Left cardiac atrium (tissue), 4 donors: ENCODE results near the gene SGPP1. TPM values are rescaled to one million over a fixed set of nuclear protein-coding genes. Genes with fewer than 3 reads are reported as not detected.
"Not testable (repeated sequence)": the region's sequence is repeated elsewhere in the genome, so short reads cannot be mapped to it uniquely, and the experiment has no call there.

Source experiments
- ATAC-seq, 2 donors: fragments of 200-7000 bp; cut with Tn5 transposase; one replicate each; pipeline ENCODE4 v1.9.1; 2020; ENCODE audit warnings: mild to moderate bottlenecking in 2 of 2, moderate library complexity in 2 of 2
- DNase-seq: peaks from one replicate; pipeline ENCODE4 v3.0.0-alpha.2; 2020
- intact Hi-C, 2 donors: fragments of 100-400 bp; cut with DNase I; formaldehyde crosslinking; loops; one replicate each; pipeline versions ENCODE4 v1.14.1 to v1.15.1; 2022 to 2023
- total RNA-seq, 2 donors: library from RNA; stranded (reverse); fragmentation: NEBNext Ultra II Directional; extraction: Animal tissue kit (Norgen Biotek cat#: 25700); gene quantifications; one replicate each; pipeline ENCODE4 v1.2.1, GENCODE V29; 2021
- donor health status: DM: no; HTN: yes; CAD: no.
- donor health status: DM: no; HTN: yes; CAD: no; lungs with severe emphysema.
- donor health status: DM: yes; HTN: yes; CAD: no.
- donor health status: Dilated cardiomyopathy.

The SGPP1 gene
- total RNA-seq, 2 donors from 2014 or later = 7.3 to 8.6 TPM

DNA sequence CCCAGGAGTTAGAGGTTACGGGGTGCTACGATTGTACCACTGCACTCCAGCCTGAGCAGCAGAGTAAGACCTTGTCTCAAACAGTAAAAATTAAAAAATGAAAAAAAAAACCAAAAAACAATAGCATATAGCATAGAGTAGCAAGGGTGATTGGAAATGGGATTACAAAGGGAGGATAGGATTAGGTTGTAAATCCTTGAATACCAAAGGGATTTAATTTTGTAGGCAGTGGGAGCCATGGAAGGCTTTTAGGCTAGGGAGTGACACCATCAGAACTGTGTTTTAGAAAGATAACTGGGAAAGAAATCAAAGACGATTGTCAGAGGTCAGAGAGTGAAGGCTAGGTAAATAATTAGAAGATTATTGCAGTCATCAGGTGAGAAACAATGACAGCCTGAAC is 2.8 kb upstream of the SGPP1 start:
- no peak for DNase-seq
- intact Hi-C loops = no loop called here

GRCh38 chr14:63727231-63727735 is 582 bp downstream of the SGPP1 start:
- intact Hi-C loops = loop anchor here in 1 of 2 donors (10.0 kb wide), 1 partner anchor 82 kb away; the partner anchor contains the start of gene WDR89

More for the DNA sequence above, 2.8 kb upstream of the SGPP1 start:
- no peak for ATAC-seq

GRCh38 chr14:63726499-63726898 is 1.4 kb downstream of the SGPP1 start:
- no peak for DNase-seq
- no peak for ATAC-seq
- intact Hi-C loops = loop anchor here in 1 of 2 donors (10.0 kb wide), 1 partner anchor 82 kb away; the partner anchor contains the start of gene WDR89

More at GRCh38 chr14:63727231-63727735, 582 bp downstream of the SGPP1 start:
- ATAC-seq (peak; percentile 83 to 90), DNase-seq (peak; percentile 55)

GRCh38 chr14:63725786-63726460 is 1.9 kb downstream of the SGPP1 start:
- ATAC-seq = no peak
- no peak for DNase-seq
- intact Hi-C loops = loop anchor here in 1 of 2 donors (10.0 kb wide), 1 partner anchor 81 kb away; the partner anchor contains the start of gene WDR89

DNA sequence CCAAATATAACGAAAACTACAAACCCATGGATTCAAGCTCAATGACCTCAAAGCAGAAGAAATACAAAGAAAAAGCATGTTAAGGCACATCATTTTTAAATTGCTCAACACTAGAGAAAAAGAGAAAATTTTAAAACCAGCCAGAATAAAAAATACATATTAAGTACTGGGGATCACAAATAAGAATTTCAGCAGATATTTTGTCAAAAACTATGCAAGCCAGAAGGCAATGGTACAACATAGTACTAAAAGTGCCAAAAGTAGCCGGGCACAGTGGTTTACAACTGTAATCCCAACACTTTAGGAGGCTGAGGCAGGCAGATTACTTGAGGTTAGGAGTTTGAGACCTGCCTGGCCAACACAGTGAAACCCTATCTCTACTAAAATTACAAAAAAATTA is 10.2 kb downstream of the SGPP1 start:
- ATAC-seq (no peak), DNase-seq (no peak)
- intact Hi-C loops = no loop called here

DNA sequence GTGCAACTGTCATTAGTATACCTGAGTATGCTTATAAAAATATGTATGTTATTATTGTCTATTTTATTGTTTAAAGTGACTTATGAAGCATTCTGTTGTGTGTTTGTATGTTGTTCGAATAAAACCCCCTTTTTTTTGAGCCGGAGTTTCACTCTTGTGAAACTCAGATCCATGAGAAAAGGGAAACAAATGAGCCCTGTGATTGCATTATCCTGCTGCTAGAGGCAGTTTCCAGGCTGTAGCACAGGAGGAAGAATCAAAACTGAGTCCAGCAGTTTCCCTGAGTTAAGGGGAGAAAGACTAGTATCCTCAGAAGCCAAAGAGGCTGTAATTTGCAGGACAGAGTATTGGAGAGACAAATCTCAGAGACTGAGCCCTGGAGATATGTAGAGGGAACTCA is 12.5 kb downstream of the SGPP1 start:
- intact Hi-C loops = no loop called here
- no peak for ATAC-seq

GRCh38 chr14:63713764-63714163 is 14.1 kb downstream of the SGPP1 start:
- DNase-seq (no peak), ATAC-seq (peak in 1 of 2 donors; percentile 82)
- intact Hi-C loops = no loop called here

More for the DNA sequence above, 12.5 kb downstream of the SGPP1 start:
- no peak for DNase-seq

- DNase-seq (no peak), ATAC-seq (no peak)
- intact Hi-C loops = no loop called here
These were observed 14.8 kb downstream of the SGPP1 start for GRCh38 chr14:63713058-63713457.

DNA sequence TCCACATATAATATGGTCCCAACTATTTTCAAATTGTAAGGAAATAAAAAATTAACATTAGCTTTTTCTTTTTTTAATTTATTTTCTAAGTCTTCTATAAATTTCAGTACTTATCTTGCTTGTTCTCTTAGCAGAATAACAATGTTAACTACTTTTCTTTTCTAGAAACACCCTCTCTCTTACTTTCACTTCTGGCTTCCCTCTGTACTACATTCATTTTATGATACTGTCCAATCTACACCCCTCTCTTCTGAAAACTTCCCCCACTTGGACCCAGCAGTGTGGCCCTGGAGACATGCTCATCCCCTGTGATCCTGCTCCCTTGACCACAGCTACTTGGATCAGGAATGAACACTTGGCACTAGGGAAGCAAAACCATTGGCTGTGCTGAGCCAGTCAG is 15.7 kb downstream of the SGPP1 start:
- DNase-seq (no peak), ATAC-seq (no peak)
- intact Hi-C loops = no loop called here

DNA sequence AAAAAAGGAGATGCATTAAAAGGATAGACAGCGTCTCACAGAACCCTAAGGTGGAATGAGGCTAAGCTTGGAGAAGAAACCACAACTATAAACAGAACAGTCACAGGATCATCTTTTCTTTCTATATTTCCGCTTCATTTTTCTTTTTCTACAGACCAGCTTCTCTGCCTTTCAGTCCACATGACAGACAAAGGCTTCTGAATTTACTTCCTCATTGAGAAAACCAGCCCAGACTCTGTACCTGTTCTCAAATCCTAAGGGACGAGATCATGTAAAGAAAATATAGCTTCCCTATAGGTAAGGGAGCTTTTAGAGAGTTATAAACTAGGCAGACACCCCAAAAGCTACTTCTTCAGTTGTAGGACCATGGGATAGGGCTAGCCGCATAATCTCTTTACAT is 17.4 kb downstream of the SGPP1 start:
- ATAC-seq (no peak), DNase-seq (no peak)
- intact Hi-C loops = no loop called here

DNA sequence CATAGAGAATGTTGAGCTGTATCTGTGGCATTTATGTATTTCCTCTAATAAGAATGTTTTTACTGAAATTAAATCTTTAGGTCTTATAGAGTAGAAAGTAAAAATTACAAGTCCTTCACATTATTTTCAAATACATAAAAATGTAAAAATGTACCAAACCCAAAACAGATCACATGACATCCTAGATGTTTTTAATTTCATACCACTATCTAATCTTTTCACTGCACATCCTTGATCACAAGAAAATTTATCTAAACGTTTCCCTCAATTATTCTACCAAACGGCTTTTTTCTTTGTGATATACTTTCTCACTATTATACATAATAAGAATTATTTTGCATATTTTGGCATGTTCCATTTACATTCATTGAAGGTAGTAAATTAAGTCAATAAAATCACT is 18.3 kb downstream of the SGPP1 start:
- DNase-seq = no peak
- intact Hi-C loops = no loop called here
- ATAC-seq = no peak

- intact Hi-C loops = no loop called here
- DNase-seq (no peak), ATAC-seq (no peak)
These were observed 20.6 kb downstream of the SGPP1 start for GRCh38 chr14:63707216-63707615.

DNA sequence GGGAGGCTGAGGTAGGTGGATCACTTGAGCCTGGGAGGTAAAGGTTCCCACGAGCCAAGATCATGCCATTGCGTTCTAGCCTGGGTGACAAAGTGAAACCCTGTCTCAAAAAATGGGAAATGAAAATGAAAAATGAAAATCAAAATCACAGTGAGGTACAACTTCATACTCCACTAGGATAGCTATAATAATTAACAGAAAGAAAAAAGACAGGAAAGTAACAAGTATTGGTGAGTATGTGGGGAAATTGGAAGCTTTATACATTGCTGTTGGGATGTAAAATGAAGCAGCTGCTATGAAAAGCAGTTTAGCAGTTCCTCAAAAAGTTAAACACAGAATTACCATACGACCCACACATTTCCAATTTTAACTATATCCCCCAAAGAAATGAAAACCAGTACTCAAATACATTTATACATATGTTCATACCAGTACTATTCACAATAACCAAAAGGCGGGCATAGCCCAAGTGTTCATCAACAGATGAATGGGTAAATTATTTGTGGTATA is 22.2 kb downstream of the SGPP1 start:
- intact Hi-C loops = no loop called here
- DNase-seq (no peak), ATAC-seq (no peak)

GRCh38 chr14:63702530-63702929 is 25.3 kb downstream of the SGPP1 start:
- ATAC-seq, DNase-seq, intact Hi-C loops: not testable (repeated sequence)

DNA sequence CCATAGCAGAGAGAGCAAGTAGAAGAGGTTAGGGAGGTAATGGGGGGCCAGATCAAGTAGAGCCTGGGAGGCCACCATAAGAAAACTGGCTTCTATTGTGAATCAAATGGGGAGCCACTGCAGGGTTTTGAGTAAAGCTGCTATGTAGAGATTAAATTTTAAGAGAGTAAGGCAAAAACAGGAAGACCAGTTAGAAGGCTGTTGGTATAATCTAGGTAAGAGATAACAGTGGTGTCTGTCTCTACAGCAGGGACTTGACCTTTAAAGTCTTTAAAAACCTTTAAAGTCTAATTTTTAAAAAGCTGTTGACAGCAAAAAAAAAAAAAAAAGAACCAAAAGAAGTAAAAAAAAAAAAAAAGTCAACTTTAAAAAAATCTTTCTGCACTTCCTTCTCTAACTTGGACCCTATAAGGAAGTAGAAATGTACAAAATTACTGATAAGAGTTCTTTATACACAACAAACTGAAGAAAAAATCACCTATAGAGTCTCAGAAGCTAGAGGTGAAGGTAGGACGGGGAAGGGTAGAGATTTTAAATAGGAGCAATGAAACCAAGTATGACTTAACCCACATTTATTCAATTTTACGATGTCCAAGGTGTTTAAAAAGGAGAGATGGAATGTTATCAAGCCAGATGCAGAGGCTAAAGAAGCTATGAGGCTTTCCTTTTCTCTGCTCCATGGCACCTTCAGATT is 26.1 kb downstream of the SGPP1 start:
- ATAC-seq (no peak), DNase-seq (no peak)
- intact Hi-C loops = no loop called here

GRCh38 chr14:63692310-63693020 is 35.4 kb downstream of the SGPP1 start:
- no peak for ATAC-seq
- no peak for DNase-seq
- intact Hi-C loops = no loop called here

- no peak for DNase-seq
- intact Hi-C loops = no loop called here
These were observed 38.7 kb downstream of the SGPP1 start for GRCh38 chr14:63689132-63689531.

DNA sequence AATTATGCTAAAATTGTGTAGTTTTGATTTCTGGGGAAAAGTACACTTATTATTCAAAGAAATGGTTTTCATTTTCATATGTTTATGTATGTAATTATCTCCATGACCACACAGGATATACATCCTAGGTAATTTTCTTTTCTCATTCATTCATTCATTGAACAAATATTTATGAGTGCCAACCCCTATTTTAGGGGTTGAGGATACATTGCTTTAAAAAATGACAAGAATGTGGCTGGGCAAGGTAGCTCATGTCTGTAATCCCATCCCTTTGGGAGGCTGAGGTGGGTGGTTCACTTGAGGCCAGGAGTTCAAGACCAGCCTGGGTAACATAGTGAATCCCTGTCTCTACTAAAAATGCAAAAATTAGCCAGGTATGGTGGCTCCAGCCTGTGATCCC is 40.9 kb downstream of the SGPP1 start:
- ATAC-seq (no peak), DNase-seq (no peak)
- intact Hi-C loops = no loop called here

More at GRCh38 chr14:63689132-63689531, 38.7 kb downstream of the SGPP1 start:
- ATAC-seq = no peak

- intact Hi-C loops = no loop called here
These were observed 42.5 kb downstream of the SGPP1 start for GRCh38 chr14:63685401-63685800.

More at GRCh38 chr14:63685401-63685800, 42.5 kb downstream of the SGPP1 start:
- ATAC-seq (no peak), DNase-seq (no peak)
